Esophagus muscularis mucosa (tissue), 3 donors: Measurements from ENCODE around the gene SLC30A2.

Experiments
- POLR2A ChIP-seq: fragments of 450-650 bp; IDR thresholded peaks from one replicate; pipeline ENCODE4 v1.6.1; 2017; ENCODE audit warnings: antibody characterized with exemption, moderate library complexity, mild to moderate bottlenecking, low read depth
- TF ChIP-seq, protein P1 (sequence below), 3 experiments: fragments of 200-600 bp in 2 of 3; fragments of 450-650 bp in 1 of 3; sonication (generic) in 2 of 3; IDR thresholded peaks; one replicate each; pipeline ENCODE4 v1.5.1; 2017 to 2019; ENCODE audit warnings: antibody characterized with exemption in 3 of 3, mild to moderate bottlenecking in 2 of 3, moderate library complexity in 1 of 3

DNA sequence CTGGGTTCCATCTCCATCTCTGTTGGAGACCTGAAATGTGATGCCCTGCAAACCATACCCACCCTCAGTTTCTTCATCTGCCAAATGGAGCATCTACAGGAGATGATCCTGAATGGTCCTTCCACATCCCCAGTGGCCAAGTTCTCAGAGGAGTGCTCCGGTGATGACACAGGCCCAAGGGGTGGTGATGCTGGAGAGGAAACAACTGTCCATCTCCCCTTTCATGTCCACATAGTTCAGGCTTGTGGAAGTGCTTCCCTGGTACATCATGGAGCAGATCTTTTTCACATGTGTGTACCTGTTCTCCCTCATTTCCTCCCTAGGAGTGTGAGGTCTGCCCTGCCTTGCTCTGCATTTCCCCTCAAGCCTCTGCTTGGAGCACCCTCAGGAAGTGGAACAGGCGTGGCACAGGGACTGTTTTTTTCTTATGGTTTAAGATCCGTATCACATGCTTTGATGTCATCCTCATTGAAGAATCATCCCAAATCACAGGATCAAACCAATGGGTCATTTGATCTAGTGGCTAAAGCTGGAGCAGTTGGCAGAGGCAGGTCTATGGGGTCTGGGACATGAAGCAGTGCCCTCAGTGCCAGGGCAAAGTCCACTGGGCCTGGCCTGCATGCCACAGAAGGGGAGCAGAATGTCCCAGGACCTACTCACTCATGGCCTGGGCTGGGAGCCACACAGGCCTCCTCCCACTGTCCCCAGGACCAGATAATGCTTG is 29.7 kb upstream of the SLC30A2 start:
- no peak for TF ChIP-seq POLR2A
- TF ChIP-seq, protein P1, sequence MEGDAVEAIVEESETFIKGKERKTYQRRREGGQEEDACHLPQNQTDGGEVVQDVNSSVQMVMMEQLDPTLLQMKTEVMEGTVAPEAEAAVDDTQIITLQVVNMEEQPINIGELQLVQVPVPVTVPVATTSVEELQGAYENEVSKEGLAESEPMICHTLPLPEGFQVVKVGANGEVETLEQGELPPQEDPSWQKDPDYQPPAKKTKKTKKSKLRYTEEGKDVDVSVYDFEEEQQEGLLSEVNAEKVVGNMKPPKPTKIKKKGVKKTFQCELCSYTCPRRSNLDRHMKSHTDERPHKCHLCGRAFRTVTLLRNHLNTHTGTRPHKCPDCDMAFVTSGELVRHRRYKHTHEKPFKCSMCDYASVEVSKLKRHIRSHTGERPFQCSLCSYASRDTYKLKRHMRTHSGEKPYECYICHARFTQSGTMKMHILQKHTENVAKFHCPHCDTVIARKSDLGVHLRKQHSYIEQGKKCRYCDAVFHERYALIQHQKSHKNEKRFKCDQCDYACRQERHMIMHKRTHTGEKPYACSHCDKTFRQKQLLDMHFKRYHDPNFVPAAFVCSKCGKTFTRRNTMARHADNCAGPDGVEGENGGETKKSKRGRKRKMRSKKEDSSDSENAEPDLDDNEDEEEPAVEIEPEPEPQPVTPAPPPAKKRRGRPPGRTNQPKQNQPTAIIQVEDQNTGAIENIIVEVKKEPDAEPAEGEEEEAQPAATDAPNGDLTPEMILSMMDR (IDR thresholded peaks at IDR 0.05) = no peak
